GM23338 (cell line): ENCODE data around the gene BTC. TPM values are rescaled to one million over a fixed set of nuclear protein-coding genes. Genes with fewer than 3 reads are reported as not detected.

ENCODE experiments used
- ATAC-seq: fragments of 200-7000 bp; cut with Tn5 transposase; 3 replicates; pipeline ENCODE4 v1.9.1; 2020
- DNase-seq: peaks from one replicate; pipeline ENCODE4 v3.0.0-alpha.2; 2015; ENCODE audit warnings: low spot score
- H2AFZ ChIP-seq: fragments of 200-600 bp; sonication (generic); 2 replicates; pipeline ENCODE4 v1.8.0; 2016; ENCODE audit warnings: antibody characterized with exemption, mild to moderate bottlenecking, moderate library complexity
- H3F3A ChIP-seq: fragments of 200-600 bp; sonication (generic); replicated peaks from 2 replicates; pipeline ENCODE4 v1.8.0; 2017; ENCODE audit warnings: antibody characterized with exemption, mixed run types, low read depth
- H3K27ac ChIP-seq: fragments of 200-600 bp; sonication (generic); 2 replicates; pipeline ENCODE4 v1.6.1; 2016; ENCODE audit warnings: low read depth
- H3K27me3 ChIP-seq: fragments of 200-600 bp; sonication (generic); 2 replicates; pipeline ENCODE4 v1.8.0; 2016; ENCODE audit warnings: mild to moderate bottlenecking, mixed run types, moderate library complexity; ENCODE audit not compliant: insufficient read depth
- H3K36me3 ChIP-seq: fragments of 200-600 bp; sonication (generic); 2 replicates; pipeline ENCODE4 v1.8.0; 2016; ENCODE audit warnings: mild to moderate bottlenecking; ENCODE audit not compliant: insufficient read depth
- H3K4me1 ChIP-seq: fragments of 200-600 bp; sonication (generic); 2 replicates; pipeline ENCODE4 v1.8.0; 2016; ENCODE audit warnings: mild to moderate bottlenecking, moderate library complexity; ENCODE audit not compliant: insufficient read depth
- H3K4me2 ChIP-seq: fragments of 200-600 bp; sonication (generic); 2 replicates; pipeline ENCODE4 v1.7.1; 2017; ENCODE audit warnings: mixed run types
- H3K4me3 ChIP-seq: fragments of 200-600 bp; sonication (generic); 2 replicates; pipeline ENCODE4 v1.6.1; 2016; ENCODE audit warnings: mixed run types
- H3K79me2 ChIP-seq: fragments of 200-600 bp; sonication (generic); replicated peaks from 2 replicates; pipeline ENCODE4 v1.8.0; 2017; ENCODE audit warnings: mild to moderate bottlenecking; ENCODE audit not compliant: insufficient read depth
- H3K9me2 ChIP-seq: fragments of 200-600 bp; sonication (generic); 2 replicates; pipeline ENCODE4 v1.8.0; 2017; ENCODE audit not compliant: insufficient read depth
- H4K20me1 ChIP-seq: fragments of 200-600 bp; sonication (generic); replicated peaks from 2 replicates; pipeline ENCODE4 v1.8.0; 2017; ENCODE audit warnings: mild to moderate bottlenecking; ENCODE audit not compliant: insufficient read depth
- H3K27ac Mint-ChIP-seq: 2 replicates; pipeline ENCODE4 v1.8.0; 2020; ENCODE audit warnings: inconsistent platforms, mild to moderate bottlenecking, moderate library complexity, mixed read lengths
- H3K27me3 Mint-ChIP-seq: 3 replicates; pipeline ENCODE4 v1.8.0; 2022; ENCODE audit warnings: low read depth, mild to moderate bottlenecking, moderate library complexity, mixed read lengths, inconsistent platforms; ENCODE audit not compliant: insufficient read depth, poor library complexity
- H3K36me3 Mint-ChIP-seq: 3 replicates; pipeline ENCODE4 v1.8.0; 2021; ENCODE audit warnings: low read depth, mild to moderate bottlenecking, inconsistent platforms, moderate library complexity, mixed read lengths
- H3K4me1 Mint-ChIP-seq: 3 replicates; pipeline ENCODE4 v1.8.0; 2020; ENCODE audit warnings: mild to moderate bottlenecking, inconsistent platforms, mixed read lengths
- H3K4me3 Mint-ChIP-seq: 3 replicates; pipeline ENCODE4 v1.8.0; 2021; ENCODE audit warnings: moderate library complexity, mild to moderate bottlenecking, inconsistent platforms, mixed read lengths
- H3K9me3 Mint-ChIP-seq: 3 replicates; pipeline ENCODE4 v1.8.0; 2020; ENCODE audit warnings: moderate library complexity, mild to moderate bottlenecking, inconsistent platforms, mixed read lengths
- CREB1 ChIP-seq: fragments of 250-450 bp; sonication (Bioruptor Pico); IDR thresholded peaks from 2 replicates; pipeline ENCODE4 v1.5.0; 2020; ENCODE audit warnings: low read depth, mild to moderate bottlenecking, moderate library complexity
- EZH2 ChIP-seq: fragments of 200-600 bp; sonication (generic); IDR thresholded peaks from one replicate; pipeline ENCODE4 v1.8.0; 2017; ENCODE audit warnings: antibody characterized with exemption, mild to moderate bottlenecking, low read depth; ENCODE audit not compliant: unreplicated experiment
- EZH2phosphoT487 ChIP-seq: fragments of 200-600 bp; sonication (generic); IDR thresholded peaks from one replicate; pipeline ENCODE4 v1.8.1; 2018; ENCODE audit warnings: antibody characterized with exemption; ENCODE audit not compliant: unreplicated experiment
- POLR2AphosphoS5 ChIP-seq: IDR thresholded peaks from 2 replicates; pipeline ENCODE4 v1.6.1; 2016; ENCODE audit warnings: antibody characterized with exemption, low read depth
- STAT1 ChIP-seq: IDR thresholded peaks from one replicate; pipeline ENCODE4 v1.6.1; 2016; ENCODE audit warnings: antibody characterized with exemption; ENCODE audit not compliant: unreplicated experiment
- ZNF114 ChIP-seq: fragments of 250-450 bp; sonication (Bioruptor Pico); IDR thresholded peaks from 2 replicates; pipeline ENCODE4 v1.5.0; 2020; ENCODE audit warnings: mild to moderate bottlenecking, moderate library complexity
- ZNF331 ChIP-seq: fragments of 250-450 bp; sonication (Bioruptor Pico); IDR thresholded peaks from 2 replicates; pipeline ENCODE4 v1.5.0; 2020; ENCODE audit warnings: low read depth, mild to moderate bottlenecking, moderate library complexity
- ZNF462 ChIP-seq: fragments of 250-450 bp; sonication (Bioruptor Pico); IDR thresholded peaks from 2 replicates; pipeline ENCODE4 v1.5.0; 2020; ENCODE audit warnings: mild to moderate bottlenecking, moderate library complexity
- polyA plus RNA-seq: library from polyadenylated mRNA; unstranded; fragments of >200 nt; fragmentation: Nextera tagmentation; extraction: Ambion mirVana; gene quantifications from 2 replicates; pipeline ENCODE4 v1.2.1, GENCODE V29; 2016
- total RNA-seq: library from RNA; depleted of rRNA; stranded (reverse); fragments of >200 nt; shearing (Covaris generic); gene quantifications from 2 replicates; pipeline ENCODE4 v1.2.3, GENCODE V29; 2014

BTC gene
- total and polyA plus RNA-seq, 2 experiments from 2014 or later, result 0.18 to 0.59 TPM

- Mint-ChIP-seq H3K27ac (no peak overlapping the region), H3K4me3 (no peak overlapping the region), H3K36me3 (no peaks in the 10 kb centered on the region), H3K9me3 (no peaks in the 10 kb centered on the region), H3K4me1 (no peaks in the 10 kb centered on the region), H3K27me3 (no peaks in the 10 kb centered on the region)
- H3K79me2 ChIP-seq, result no peaks in the 10 kb centered on the region
- no peaks in the 10 kb centered on the region for H3K9me2 ChIP-seq
- no peak overlapping the region for H2AFZ ChIP-seq
- no peaks in the 10 kb centered on the region for H3K4me1 ChIP-seq
- TF ChIP-seq EZH2, result no peak
- no peak for TF ChIP-seq CREB1
- TF ChIP-seq POLR2AphosphoS5, result no peak
- TF ChIP-seq EZH2phosphoT487, result no peak
- TF ChIP-seq ZNF331 (CRISPR knock-in tag), result no peak
- TF ChIP-seq ZNF462 (CRISPR knock-in tag), result no peak
- TF ChIP-seq STAT1, result no peak
- no peak for TF ChIP-seq ZNF114
- H3F3A ChIP-seq, result no peaks in the 10 kb centered on the region
- H3K4me3 ChIP-seq, result no peak overlapping the region
- ATAC-seq, result no peak
- H3K36me3 ChIP-seq, result no peaks in the 10 kb centered on the region
- DNase-seq, result no peak
- no peaks in the 10 kb centered on the region for H4K20me1 ChIP-seq
- H3K27me3 ChIP-seq, result no peaks in the 10 kb centered on the region
- no peak overlapping the region for H3K27ac ChIP-seq
- no peak overlapping the region for H3K4me2 ChIP-seq
Observed at GRCh38 chr4:74768857-74769525, 25.3 kb downstream of the BTC start.
